ENCODE measurements around the gene SEZ6L2.
"Not testable (repeated sequence)": the region's sequence is repeated elsewhere in the genome, so short reads cannot be mapped to it uniquely, and the experiment has no call there.

The SEZ6L2 gene

DNA sequence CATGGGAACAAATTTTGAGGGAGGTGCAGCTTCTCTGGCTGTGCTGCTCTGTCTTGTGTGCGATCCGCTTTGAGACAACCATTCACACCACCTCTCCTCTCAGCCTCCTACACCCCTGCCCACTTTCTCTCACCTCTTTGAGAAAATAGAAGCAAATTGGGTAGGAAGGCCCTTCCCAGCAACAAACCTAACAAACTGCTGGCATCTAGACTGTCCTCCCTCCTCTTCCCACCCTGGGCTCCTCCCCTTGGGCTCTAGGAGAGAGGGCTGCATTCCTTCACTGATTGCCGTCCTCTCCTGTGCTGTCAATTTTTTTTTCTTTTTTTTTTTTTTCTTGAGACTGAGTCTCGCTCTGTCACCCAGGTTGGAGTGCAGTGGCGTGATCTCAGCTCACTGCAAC is 49.8 kb downstream of the SEZ6L2 start:
- no peak for DNase-seq

- peak; percentile 74 for DNase-seq
These were observed 50.7 kb downstream of the SEZ6L2 start for GRCh38 chr16:29848420-29849297.

DNA sequence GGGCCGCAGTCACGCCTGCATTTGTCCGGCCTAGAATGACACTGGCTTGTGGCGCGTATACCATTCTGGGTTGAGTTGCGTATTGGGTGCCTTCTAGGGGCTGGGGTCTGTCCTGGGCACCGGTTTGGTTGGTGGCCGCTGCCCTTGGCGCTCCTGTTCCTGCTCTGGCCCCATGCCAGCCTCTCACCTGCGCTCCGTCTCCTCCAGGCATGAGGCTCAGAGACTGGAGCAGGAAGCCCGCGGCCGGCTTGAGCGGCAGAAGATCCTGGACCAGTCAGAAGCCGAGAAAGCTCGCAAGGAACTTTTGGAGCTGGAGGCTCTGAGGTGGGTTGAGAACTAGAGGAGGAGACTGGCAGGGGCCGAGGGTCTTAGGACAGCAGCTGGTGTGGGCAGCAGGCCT is 53.7 kb downstream of the SEZ6L2 start:
- no peak for DNase-seq

DNA sequence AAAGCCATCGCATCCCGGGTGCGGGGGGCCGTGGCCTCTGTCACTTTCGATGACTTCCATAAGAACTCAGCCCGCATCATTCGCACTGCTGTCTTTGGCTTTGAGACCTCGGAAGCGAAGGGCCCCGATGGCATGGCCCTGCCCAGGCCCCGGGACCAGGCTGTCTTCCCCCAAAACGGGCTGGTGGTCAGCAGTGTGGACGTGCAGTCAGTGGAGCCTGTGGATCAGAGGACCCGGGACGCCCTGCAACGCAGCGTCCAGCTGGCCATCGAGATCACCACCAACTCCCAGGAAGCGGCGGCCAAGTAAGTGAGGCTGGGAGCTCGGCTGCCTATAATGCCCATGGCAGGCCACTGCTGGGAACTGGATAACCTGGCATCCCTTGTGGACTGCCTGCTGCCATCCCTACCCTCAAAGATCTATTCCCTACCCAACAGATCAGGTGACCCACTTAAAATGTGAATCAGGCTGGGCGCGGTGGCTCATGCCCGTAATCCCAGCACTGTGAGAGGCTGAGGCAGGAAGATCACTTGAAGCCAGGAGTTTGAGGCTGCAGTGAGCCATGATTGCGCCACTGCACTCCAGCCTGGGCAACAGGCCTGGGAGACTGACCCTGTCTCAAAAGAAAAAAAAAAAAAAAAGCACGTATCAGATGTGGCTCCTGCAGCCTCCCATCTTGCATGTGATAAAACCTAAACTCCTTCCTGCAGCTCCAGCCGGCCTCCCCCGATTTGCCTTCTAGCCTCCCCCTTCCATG is 54.6 kb downstream of the SEZ6L2 start:
- DNase-seq, result no peak

- DNase-seq, result no peak
These were observed 55.4 kb downstream of the SEZ6L2 start for GRCh38 chr16:29843931-29844330.

DNA sequence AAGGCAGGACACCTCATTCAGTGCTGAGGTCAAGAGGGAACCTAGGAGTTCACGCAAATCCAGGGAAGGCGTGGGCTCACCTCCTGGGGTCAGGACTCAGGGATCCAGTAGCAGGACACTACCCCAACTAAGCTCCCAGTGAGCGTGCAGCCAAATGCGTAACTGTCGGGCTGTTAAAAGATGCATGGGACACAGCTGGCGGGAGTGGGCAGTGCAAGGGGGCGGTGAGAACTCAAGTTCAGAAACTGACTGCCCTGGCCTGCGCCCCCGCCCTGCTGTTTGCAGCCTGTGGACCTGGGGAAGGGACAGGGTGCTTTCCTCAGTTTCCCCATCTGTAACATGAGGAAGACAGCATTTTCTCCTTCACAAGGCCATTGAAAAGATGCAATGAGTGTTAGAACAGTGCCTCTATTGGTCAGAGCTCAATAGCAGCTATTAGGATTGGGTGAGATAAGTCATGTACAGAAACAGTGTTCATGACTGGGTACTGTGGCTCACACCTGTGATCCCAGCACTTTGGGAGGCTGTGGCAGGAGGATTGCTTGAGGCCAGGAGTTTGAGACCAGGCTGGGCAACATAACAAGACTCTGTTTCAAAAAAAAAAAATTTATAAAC is 56.5 kb downstream of the SEZ6L2 start:
- DNase-seq, result no peak

- no peak for DNase-seq
These were observed 57.7 kb downstream of the SEZ6L2 start for GRCh38 chr16:29841631-29842030.

DNA sequence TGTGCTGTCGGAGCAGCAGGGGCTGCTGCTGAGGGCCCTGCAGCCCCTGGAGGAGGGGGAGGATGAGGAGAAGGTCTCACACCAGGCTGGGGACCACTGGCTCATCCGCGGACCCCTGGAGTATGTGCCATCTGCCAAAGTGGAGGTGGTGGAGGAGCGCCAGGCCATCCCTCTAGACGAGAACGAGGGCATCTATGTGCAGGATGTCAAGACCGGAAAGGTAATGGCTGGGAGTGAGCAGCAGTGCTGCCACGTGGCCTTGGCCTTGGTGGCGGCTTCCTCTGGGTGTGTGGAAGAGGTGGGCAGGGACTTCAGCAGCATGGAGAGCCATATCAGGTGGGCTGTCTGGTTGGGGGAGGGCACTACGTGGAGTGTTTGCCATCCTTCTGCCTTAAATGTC is 59.1 kb downstream of the SEZ6L2 start:
- DNase-seq, result no peak

DNA sequence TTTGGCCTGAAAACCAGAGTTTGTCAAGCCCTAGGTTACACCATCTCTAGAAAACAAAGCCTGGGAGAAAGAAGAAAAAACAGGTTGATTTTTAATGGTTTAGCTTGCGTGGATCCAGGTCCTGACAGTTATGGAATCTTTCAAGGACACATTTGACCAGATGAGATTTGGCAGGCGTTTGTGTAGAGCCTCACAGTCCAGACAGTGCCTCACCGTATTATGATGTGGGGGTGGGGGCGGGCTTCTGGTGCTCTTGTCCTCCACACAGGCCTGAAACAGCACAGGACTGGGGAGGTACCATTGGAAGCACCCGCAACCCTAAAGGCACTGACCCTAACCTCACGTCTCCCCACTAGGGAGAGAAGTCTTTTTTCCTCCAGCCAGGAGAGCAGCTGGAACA is 59.5 kb downstream of the SEZ6L2 start:
- no peak for DNase-seq

DNA sequence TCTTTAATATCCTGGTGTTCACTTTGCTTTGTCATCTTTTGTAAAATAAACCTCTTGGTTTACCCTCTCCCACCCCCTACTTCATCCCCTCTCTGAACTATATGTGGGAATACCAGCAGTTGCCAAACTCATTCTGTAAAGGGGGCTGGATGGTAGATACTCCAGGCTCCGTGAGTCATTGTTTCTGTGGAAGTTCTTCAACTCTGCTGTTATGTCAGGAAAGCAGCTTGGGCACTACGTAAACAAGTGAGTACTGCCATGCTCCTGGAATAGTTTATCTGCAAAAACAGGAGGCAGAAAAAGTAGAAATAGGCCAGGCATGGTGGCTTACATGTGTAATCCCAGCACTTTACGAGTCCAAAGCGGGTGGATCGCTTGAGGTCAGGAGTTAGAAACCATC is 61.5 kb downstream of the SEZ6L2 start:
- DNase-seq, result no peak

- no peak for DNase-seq
These were observed 62.7 kb downstream of the SEZ6L2 start for GRCh38 chr16:29836623-29837022.

DNA sequence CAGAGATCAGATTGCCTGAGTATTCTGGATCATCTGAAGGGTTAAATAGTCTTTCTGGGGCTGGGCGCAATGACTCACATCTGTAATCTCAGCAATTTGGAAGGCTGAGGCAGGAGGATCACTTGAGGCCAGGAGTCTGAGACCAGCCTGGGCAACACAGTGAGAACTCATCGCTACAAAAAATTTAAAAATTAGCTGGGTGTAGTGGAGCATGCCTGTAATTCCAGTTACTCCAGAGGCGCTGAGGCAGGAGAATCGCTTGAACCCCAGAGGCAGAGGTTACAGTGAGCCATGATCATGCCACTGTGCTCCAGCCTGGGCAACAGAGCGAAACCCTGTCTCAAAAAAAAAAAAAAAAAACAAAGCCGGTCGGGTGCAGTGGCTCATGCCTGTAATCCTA is 63.4 kb downstream of the SEZ6L2 start:
- no peak for DNase-seq

DNA sequence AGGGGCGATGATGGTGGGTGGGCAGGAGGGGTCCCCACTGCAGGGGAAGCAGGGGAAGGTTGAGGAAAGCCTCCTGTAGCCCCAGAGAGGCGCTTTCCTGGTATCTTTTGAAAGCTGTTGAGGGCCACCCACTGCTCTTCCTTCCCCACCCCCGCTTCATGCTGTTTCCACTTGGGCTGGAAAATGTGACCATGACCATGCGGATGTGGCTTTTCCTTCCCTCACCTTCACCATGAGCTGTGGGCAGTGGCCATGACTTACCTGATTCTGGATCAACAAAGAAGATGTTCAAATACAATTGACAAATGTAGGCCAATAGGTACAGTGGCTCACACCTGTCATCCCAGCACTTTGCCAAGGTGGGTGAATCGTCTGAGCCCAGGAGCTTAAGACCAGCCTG is 65.3 kb downstream of the SEZ6L2 start:
- no peak for DNase-seq

GRCh38 chr16:29833219-29833618 is 66.1 kb downstream of the SEZ6L2 start:
- not testable (repeated sequence) for DNase-seq

DNA sequence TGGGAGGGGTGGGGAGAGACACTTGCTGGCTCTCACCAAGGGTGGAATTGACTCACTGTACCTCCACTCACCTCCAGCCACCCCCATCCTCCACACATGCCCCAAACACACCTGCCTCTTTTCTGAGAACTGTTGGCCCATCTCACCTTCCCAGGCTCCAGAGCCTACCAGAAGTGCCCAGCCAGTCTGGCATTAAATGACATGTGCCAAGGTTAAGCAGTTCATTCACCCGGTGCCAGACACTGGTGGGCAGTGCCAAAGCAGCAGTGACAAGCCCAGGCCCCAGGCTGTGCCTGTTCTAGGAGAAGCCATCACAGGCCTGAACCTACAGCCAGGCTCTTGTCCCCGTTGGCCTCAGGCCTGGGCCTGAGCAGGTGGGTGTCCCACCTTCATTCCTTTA is 67.9 kb downstream of the SEZ6L2 start:
- no peak for DNase-seq

- DNase-seq, result no peak
These were observed 68.6 kb downstream of the SEZ6L2 start for GRCh38 chr16:29830774-29831173.

- DNase-seq, result no peak
These were observed 73.0 kb downstream of the SEZ6L2 start for GRCh38 chr16:29826342-29826695.

- DNase-seq, result peak; percentile 74
These were observed 74.0 kb downstream of the SEZ6L2 start for GRCh38 chr16:29825145-29826044.

GRCh38 chr16:29824589-29825144 is 74.7 kb downstream of the SEZ6L2 start:
- DNase-seq, result no peak

- DNase-seq, result no peak
These were observed 77.7 kb downstream of the SEZ6L2 start for GRCh38 chr16:29821643-29822115.

Data from retina (tissue), 1 donor.